H1 (cell line): ENCODE data around the gene DPEP1. TPM values are rescaled to one million over a fixed set of nuclear protein-coding genes. Genes with fewer than 3 reads are reported as not detected.

Experiments
- BCL11A ChIP-seq, 2 experiments: IDR thresholded peaks; one replicate each; pipeline ENCODE4 v1.6.1; 2011; ENCODE audit warnings: low read depth in 2 of 2, low read length in 2 of 2, mild to moderate bottlenecking in 2 of 2
- FOSL1 ChIP-seq: IDR thresholded peaks from 2 replicates; pipeline ENCODE4 v1.6.1; 2011; ENCODE audit warnings: mild to moderate bottlenecking, low read depth, low read length, moderate library complexity; ENCODE audit not compliant: insufficient read depth
- SP4 ChIP-seq: IDR thresholded peaks from 2 replicates; pipeline ENCODE4 v1.6.1; 2012; ENCODE audit warnings: low read length, inconsistent platforms
- TAF7 ChIP-seq: optimal IDR thresholded peaks from 2 replicates; pipeline ENCODE3; 2011; ENCODE audit warnings: low read depth, mild to moderate bottlenecking, inconsistent platforms, low read length, moderate library complexity, borderline replicate concordance
- polyA plus RNA-seq, 7 experiments: library from polyadenylated mRNA; depleted of rRNA in 3 of 7; stranded (reverse) in 5 of 7; unstranded in 2 of 7; fragments of >200 nt in 5 of 7; fragments of 200-250 nt in 2 of 7; gene quantifications; 1 replicate in 5 of 7; 2 replicates in 1 of 7; 4 replicates in 1 of 7; pipeline versions ENCODE4 v1.2.1 to v1.2.3, GENCODE V29; 2011 to 2013; ENCODE audit warnings: missing spikeins in 2 of 7, mixed read lengths in 2 of 7
- total RNA-seq: library from RNA; stranded (reverse); fragmentation: NEBNext Ultra II Directional; extraction: Animal tissue kit (Norgen Biotek cat#: 25700); gene quantifications from 2 replicates; pipeline ENCODE4 v1.2.1, GENCODE V29; 2021
- TF ChIP-seq, protein P1 (sequence below): IDR thresholded peaks from 2 replicates; pipeline ENCODE4 v1.6.1; 2012; ENCODE audit warnings: inconsistent platforms
- TF ChIP-seq, protein P2 (sequence below), 3 experiments: IDR thresholded peaks; 1 replicate in 2 of 3; 2 replicates in 1 of 3; pipeline versions ENCODE4 v1.5.1 to v1.6.1; 2011; ENCODE audit warnings: low read length in 3 of 3, mild to moderate bottlenecking in 3 of 3, inconsistent platforms in 2 of 3, low read depth in 1 of 3, moderate library complexity in 1 of 3; ENCODE audit not compliant: insufficient read depth in 1 of 3; ENCODE audit errors: control extremely low read depth in 1 of 3

The DPEP1 gene
- total and polyA plus RNA-seq, 2 of the 8 experiments (the other 6 are each of a cell fraction or from before 2014, with no cell fraction given) = 2.8 to 3.1 TPM

GRCh38 chr16:89623511-89624261 lies 10.2 kb downstream of the DPEP1 start (continued):
- TF ChIP-seq, protein P1, sequence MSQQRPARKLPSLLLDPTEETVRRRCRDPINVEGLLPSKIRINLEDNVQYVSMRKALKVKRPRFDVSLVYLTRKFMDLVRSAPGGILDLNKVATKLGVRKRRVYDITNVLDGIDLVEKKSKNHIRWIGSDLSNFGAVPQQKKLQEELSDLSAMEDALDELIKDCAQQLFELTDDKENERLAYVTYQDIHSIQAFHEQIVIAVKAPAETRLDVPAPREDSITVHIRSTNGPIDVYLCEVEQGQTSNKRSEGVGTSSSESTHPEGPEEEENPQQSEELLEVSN = peak; percentile 94
- TF ChIP-seq, protein P2, sequence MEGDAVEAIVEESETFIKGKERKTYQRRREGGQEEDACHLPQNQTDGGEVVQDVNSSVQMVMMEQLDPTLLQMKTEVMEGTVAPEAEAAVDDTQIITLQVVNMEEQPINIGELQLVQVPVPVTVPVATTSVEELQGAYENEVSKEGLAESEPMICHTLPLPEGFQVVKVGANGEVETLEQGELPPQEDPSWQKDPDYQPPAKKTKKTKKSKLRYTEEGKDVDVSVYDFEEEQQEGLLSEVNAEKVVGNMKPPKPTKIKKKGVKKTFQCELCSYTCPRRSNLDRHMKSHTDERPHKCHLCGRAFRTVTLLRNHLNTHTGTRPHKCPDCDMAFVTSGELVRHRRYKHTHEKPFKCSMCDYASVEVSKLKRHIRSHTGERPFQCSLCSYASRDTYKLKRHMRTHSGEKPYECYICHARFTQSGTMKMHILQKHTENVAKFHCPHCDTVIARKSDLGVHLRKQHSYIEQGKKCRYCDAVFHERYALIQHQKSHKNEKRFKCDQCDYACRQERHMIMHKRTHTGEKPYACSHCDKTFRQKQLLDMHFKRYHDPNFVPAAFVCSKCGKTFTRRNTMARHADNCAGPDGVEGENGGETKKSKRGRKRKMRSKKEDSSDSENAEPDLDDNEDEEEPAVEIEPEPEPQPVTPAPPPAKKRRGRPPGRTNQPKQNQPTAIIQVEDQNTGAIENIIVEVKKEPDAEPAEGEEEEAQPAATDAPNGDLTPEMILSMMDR (IDR thresholded peaks at IDR 0.05; ENCODE audit: control extremely low read depth in 1 of 3, insufficient read depth in 1 of 3, low read depth in 1 of 3, low read length in 3 of 3) = 0 out of 4 replicates have a peak, but pooled peaks of 1 of the 3 experiments have one; percentile 0
- TF ChIP-seq FOSL1 = no peak
- no peak for TF ChIP-seq BCL11A (IDR thresholded peaks at IDR 0.05; ENCODE audit: low read depth in 2 of 2, low read length in 2 of 2)
- TF ChIP-seq SP4 = no peak
- no peak for TF ChIP-seq TAF7
